Astrocyte of the cerebellum (primary cell): ENCODE measurements around the gene FLNA.

Source experiments
- DNase-seq: peaks from one replicate; pipeline ENCODE4 v3.0.0-alpha.2; 2011; ENCODE audit warnings: low read depth
- H3K4me3 ChIP-seq: 2 replicates; pipeline ENCODE4 v1.5.1; 2011; ENCODE audit warnings: mild to moderate bottlenecking, low read depth, low read length, moderate library complexity
- in situ Hi-C: cut with HindIII; loops from 2 replicates; pipeline ENCODE4 v1.10.0; 2017; ENCODE audit warnings: low sequenced_read_pairs
- TF ChIP-seq, protein P1 (sequence below): IDR thresholded peaks from 2 replicates; pipeline ENCODE4 v1.5.1; 2012; ENCODE audit warnings: low read length, low read depth, moderate library complexity, mild to moderate bottlenecking; ENCODE audit errors: missing control alignments

Gene FLNA

DNA sequence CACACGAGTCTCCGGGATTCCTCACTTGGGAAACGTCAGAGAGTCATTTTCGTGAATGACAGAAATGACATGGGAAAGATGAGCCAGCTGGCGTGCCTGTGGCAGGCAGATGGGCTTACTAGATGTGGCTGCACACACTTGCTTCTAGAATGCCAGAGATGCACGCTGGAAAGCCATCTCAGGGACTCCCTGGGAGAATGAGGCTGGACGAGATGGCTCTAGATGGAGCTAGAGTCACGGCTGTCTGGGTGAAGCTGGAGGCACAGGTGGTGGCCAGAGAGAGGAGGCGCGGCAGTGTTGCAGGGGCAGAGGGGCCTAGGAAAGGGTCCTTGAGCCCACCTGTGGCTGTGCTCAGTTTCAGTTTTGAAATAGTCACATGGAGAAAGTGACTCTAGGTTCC, 52.8 kb downstream of the FLNA start:
- in situ Hi-C loops: no loop called here
- TF ChIP-seq, protein P1, sequence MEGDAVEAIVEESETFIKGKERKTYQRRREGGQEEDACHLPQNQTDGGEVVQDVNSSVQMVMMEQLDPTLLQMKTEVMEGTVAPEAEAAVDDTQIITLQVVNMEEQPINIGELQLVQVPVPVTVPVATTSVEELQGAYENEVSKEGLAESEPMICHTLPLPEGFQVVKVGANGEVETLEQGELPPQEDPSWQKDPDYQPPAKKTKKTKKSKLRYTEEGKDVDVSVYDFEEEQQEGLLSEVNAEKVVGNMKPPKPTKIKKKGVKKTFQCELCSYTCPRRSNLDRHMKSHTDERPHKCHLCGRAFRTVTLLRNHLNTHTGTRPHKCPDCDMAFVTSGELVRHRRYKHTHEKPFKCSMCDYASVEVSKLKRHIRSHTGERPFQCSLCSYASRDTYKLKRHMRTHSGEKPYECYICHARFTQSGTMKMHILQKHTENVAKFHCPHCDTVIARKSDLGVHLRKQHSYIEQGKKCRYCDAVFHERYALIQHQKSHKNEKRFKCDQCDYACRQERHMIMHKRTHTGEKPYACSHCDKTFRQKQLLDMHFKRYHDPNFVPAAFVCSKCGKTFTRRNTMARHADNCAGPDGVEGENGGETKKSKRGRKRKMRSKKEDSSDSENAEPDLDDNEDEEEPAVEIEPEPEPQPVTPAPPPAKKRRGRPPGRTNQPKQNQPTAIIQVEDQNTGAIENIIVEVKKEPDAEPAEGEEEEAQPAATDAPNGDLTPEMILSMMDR: no peak
- no peak for DNase-seq
- no peak overlapping the region for H3K4me3 ChIP-seq

DNA sequence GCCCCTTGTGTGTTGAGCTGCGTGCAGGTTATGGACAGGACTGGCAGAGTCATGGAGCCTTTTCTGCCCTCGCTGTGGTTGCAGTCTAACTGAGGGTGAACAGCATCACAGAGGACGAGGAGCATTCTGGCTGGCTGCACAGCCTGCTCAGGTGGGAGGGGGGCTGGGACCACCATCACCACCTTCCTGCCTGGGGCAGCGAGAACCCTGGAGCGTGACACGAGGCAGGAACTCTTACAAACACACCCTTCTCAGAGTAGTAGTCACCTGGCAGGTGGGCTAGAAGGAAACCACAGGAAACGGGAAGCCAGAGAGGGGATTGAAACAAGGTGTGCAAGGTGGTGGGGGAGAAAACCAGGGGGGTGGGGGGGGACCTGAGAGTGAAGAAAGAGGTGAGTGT, 53.3 kb downstream of the FLNA start:
- in situ Hi-C loops: no loop called here

DNA sequence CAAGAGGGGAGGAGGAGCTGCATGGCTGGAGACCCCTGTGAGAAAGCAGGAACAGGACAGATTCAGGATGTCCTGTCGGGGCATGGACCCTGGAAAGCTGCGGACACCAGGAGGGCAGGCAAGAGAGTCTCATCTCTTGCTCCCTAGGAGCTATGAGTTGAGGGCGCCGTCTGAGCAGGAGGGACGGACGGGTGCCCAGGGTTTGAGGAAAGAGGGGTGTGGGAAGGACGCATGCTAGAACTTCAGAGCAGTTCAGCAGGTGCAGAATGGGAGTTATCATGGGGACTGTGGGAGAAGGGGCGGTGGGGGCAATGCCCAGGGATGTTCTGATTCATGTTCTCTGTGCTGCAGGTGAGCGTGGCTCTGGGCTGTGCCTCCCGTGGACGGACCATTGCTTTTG, 54.0 kb downstream of the FLNA start:
- DNase-seq: no peak
- H3K4me3 ChIP-seq: no peak overlapping the region
- in situ Hi-C loops: no loop called here
- TF ChIP-seq, protein P1: no peak

More for the DNA sequence above, 53.3 kb downstream of the FLNA start:
- DNase-seq: no peak
- H3K4me3 ChIP-seq: no peak overlapping the region
- TF ChIP-seq, protein P1: no peak

DNA sequence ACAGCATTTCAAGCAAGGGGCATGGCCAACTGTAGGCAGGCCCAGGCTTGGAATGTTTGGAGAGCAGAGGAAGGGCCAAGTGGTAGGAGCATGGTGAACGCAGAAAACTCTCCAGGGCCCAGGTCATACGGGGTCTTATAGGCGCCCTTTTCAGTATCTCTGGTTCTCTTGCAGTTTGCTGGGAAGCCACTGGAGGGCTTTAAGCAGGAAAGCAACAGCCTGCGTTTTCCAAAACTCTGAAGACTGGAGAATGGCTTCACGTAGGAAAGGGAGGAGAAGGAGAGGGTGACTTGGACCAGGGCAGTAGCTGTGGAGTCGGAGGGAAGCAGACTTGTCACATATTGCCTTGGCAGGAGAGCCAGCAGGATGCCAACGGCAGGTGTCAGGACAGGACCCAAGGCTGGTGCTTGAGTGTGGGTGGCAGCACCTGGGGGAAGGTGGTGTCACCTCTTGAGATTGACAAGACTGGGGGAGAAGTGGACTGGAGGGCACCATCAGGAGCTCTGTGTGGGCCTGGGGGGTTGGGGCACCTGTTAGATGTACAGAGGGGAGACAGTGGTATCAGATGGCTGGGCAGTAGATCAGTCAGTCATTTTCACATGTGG, 56.9 kb downstream of the FLNA start:
- no peak for DNase-seq
- H3K4me3 ChIP-seq: no peak overlapping the region
- in situ Hi-C loops: no loop called here
- TF ChIP-seq, protein P1: peak; percentile 66

DNA sequence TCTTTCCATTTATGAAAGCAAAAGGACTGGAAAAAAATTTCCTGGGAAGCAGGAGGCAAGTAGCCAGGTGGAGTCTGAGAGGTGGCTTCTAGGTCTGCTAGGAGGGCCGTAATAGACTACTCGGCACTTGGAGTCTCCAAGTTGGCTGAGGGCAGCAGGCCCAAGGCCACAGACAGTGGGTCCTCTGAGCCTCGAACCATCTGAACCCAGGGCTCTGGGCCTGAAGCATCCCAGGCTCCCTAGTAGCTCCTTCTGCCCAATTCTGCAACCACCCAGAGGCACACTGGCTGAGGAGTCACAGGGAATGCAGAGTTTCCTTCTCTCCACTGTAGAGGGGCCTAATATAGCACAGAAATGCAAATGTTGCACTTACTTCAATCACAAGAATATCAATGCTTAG, 59.0 kb downstream of the FLNA start:
- DNase-seq: no peak
- no peak overlapping the region for H3K4me3 ChIP-seq
- in situ Hi-C loops: no loop called here
- TF ChIP-seq, protein P1: no peak

DNA sequence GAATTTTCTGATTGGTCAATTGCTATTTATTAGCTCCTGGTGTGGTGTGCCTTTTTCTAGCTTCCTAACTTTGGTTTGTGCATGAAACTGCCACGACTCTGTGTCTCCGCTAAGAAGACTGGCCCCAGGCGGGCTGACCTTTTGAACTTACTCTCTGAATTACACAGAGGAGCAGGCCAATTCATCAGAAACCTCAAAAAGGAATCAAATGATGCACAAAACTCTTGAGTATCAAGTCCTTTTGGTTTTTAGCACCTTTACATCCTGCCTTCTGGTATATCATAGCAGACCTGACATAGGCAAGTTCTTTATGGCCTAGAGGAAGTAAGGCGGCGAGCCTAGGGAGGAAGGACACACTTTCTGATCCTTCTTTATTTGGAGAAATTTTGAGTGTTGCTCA, 61.3 kb downstream of the FLNA start:
- DNase-seq: no peak
- no peak overlapping the region for H3K4me3 ChIP-seq
- in situ Hi-C loops: no loop called here
- TF ChIP-seq, protein P1: no peak

DNA sequence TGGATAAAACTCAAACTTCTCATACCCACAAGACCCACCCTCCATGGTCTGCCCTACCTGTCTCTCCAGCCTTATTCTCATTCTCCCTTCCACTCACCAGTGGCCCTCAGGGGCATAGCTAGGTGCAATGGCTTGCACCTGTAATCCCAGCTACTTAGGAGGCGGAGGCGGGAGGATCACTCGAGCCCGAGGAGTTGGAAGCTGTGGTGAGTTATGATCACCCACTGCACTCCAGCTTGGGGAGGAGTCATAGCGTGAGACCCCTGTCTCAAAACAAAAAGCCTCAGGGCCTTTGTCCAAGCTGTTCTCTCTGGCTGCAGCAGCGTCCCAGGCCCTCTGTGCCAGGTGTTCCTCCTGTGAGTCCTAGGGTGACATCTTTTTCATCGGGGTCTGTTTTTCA, 62.3 kb downstream of the FLNA start:
- H3K4me3 ChIP-seq: no peak overlapping the region
- no peak for DNase-seq
- TF ChIP-seq, protein P1: no peak
- in situ Hi-C loops: no loop called here
